Tongue (tissue), 2 donors: Measurements from ENCODE around the gene FHOD3. TPM values are rescaled to one million over a fixed set of nuclear protein-coding genes. Genes with fewer than 3 reads are reported as not detected.
A peak's percentile ranks its signal among the peaks of the same experiment; 100 is the strongest.
"Not testable (repeated sequence)": the region's sequence is repeated elsewhere in the genome, so short reads cannot be mapped to it uniquely, and the experiment has no call there.

Experiments used
- DNase-seq: peaks from one replicate; pipeline ENCODE4 v3.0.0-alpha.2; 2015
- total RNA-seq: library from RNA; depleted of rRNA; stranded (reverse); fragments of >200 nt; gene quantifications from one replicate; pipeline ENCODE4 v1.2.3, GENCODE V29; 2014

FHOD3 gene
- total RNA-seq, 1 donor from 2014 or later, result 33.0 TPM

GRCh38 chr18:36711813-36712444 lies 414.4 kb downstream of the FHOD3 start:
- DNase-seq, result no peak

- no peak for DNase-seq
Measured at GRCh38 chr18:36714476-36714875, 417.0 kb downstream of the FHOD3 start.

- no peak for DNase-seq
Measured at GRCh38 chr18:36717422-36718110, 420.1 kb downstream of the FHOD3 start.

GRCh38 chr18:36718705-36719328 lies 421.3 kb downstream of the FHOD3 start:
- no peak for DNase-seq

GRCh38 chr18:36719630-36720029 lies 422.1 kb downstream of the FHOD3 start:
- DNase-seq, result no peak

- not testable (repeated sequence) for DNase-seq
Measured at GRCh38 chr18:36721351-36721750, 423.8 kb downstream of the FHOD3 start.

- no peak for DNase-seq
Measured at GRCh38 chr18:36724169-36724568, 426.7 kb downstream of the FHOD3 start.

- DNase-seq, result peak; percentile 33
Measured at GRCh38 chr18:36724591-36725001, 427.1 kb downstream of the FHOD3 start.

GRCh38 chr18:36728345-36728744 lies 430.8 kb downstream of the FHOD3 start:
- no peak for DNase-seq

- no peak for DNase-seq
Measured at GRCh38 chr18:36729197-36729596, 431.7 kb downstream of the FHOD3 start.

GRCh38 chr18:36732264-36732663 lies 434.8 kb downstream of the FHOD3 start:
- no peak for DNase-seq

- DNase-seq, result no peak
Measured at GRCh38 chr18:36733150-36733549, 435.6 kb downstream of the FHOD3 start.

- DNase-seq, result no peak
Measured at GRCh38 chr18:36734596-36734995, 437.1 kb downstream of the FHOD3 start.

GRCh38 chr18:36735130-36735529 lies 437.6 kb downstream of the FHOD3 start:
- DNase-seq, result no peak

GRCh38 chr18:36736094-36736493 lies 438.6 kb downstream of the FHOD3 start:
- no peak for DNase-seq

- no peak for DNase-seq
Measured at GRCh38 chr18:36737316-36737715, 439.8 kb downstream of the FHOD3 start.

- no peak for DNase-seq
Measured at GRCh38 chr18:36744261-36744876, 446.9 kb downstream of the FHOD3 start.

- DNase-seq, result no peak
Measured at GRCh38 chr18:36745219-36745975, 447.9 kb downstream of the FHOD3 start.

- no peak for DNase-seq
Measured at GRCh38 chr18:36752929-36753865, 455.7 kb downstream of the FHOD3 start.

- peak; percentile 58 for DNase-seq
Measured at GRCh38 chr18:36756242-36756641, 458.7 kb downstream of the FHOD3 start.

GRCh38 chr18:36757081-36757480 lies 459.6 kb downstream of the FHOD3 start:
- peak; percentile 80 for DNase-seq
